Ovary (tissue), 3 donors: ENCODE results near the gene DIAPH1.

Source experiments
- EP300 ChIP-seq: sonication (generic); formaldehyde crosslinking; IDR thresholded peaks from one replicate; pipeline ENCODE4 v1.6.1; 2017; ENCODE audit warnings: antibody characterized with exemption
- TF ChIP-seq, protein P1 (sequence below), 3 donors: fragments of 450-650 bp in 2 of 3; fragments of 200-600 bp in 1 of 3; IDR thresholded peaks; one replicate each; pipeline versions ENCODE4 v1.5.1 to v1.8.0; 2016 to 2022; ENCODE audit warnings: antibody characterized with exemption in 3 of 3, mild to moderate bottlenecking in 1 of 3
- donor health status: DM: no; HTN: no; CAD: no.

DNA sequence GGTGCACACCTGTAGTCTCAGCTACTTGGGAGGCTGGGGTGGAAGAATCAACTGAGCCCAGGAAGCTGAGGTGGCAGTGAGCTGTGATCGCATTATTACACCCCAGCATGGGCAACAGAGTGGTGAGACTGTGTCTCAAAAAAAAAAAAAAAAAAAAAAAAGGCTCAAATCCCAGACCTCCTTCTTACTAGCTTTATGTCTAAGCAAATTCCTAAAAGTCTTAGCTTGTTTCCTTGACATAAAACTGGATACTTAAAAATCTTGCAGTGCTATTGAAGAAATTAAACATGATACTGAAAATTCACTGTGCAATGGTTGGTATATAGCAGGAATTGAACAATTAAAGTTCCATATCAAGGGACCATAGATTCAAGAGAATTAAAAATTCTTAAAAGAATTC is 84.9 kb downstream of the DIAPH1 start:
- TF ChIP-seq EP300: no peak
- TF ChIP-seq, protein P1, sequence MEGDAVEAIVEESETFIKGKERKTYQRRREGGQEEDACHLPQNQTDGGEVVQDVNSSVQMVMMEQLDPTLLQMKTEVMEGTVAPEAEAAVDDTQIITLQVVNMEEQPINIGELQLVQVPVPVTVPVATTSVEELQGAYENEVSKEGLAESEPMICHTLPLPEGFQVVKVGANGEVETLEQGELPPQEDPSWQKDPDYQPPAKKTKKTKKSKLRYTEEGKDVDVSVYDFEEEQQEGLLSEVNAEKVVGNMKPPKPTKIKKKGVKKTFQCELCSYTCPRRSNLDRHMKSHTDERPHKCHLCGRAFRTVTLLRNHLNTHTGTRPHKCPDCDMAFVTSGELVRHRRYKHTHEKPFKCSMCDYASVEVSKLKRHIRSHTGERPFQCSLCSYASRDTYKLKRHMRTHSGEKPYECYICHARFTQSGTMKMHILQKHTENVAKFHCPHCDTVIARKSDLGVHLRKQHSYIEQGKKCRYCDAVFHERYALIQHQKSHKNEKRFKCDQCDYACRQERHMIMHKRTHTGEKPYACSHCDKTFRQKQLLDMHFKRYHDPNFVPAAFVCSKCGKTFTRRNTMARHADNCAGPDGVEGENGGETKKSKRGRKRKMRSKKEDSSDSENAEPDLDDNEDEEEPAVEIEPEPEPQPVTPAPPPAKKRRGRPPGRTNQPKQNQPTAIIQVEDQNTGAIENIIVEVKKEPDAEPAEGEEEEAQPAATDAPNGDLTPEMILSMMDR (IDR thresholded peaks at IDR 0.05): no peak
